MM.1S (cell line): ENCODE measurements around the gene ISG20.

ENCODE experiments used
- DNase-seq: peaks from one replicate; pipeline ENCODE4 v3.0.0-alpha.2; 2015
- H2AFZ ChIP-seq: fragments of 300-600 bp; sonication (generic); 2 replicates; pipeline ENCODE4 v1.6.0; 2016; ENCODE audit warnings: antibody characterized with exemption, low read length
- H3F3A ChIP-seq: fragments of 300-600 bp; sonication (generic); 2 replicates; pipeline ENCODE4 v1.6.1; 2016; ENCODE audit warnings: mild to moderate bottlenecking, antibody characterized with exemption, low read length, moderate library complexity, mixed read lengths; ENCODE audit not compliant: insufficient read depth
- H3K27ac ChIP-seq: fragments of 300-600 bp; sonication (generic); 2 replicates; pipeline ENCODE4 v1.5.1; 2016; ENCODE audit warnings: mild to moderate bottlenecking, low read length
- H3K27me3 ChIP-seq: fragments of 300-600 bp; sonication (generic); replicated peaks from 2 replicates; pipeline ENCODE4 v1.6.0; 2016; ENCODE audit warnings: low read length; ENCODE audit not compliant: insufficient read depth
- H3K36me3 ChIP-seq: fragments of 300-600 bp; sonication (generic); replicated peaks from 2 replicates; pipeline ENCODE4 v1.6.1; 2016; ENCODE audit warnings: mild to moderate bottlenecking, low read length, mixed read lengths; ENCODE audit not compliant: insufficient read depth
- H3K4me1 ChIP-seq: fragments of 300-600 bp; sonication (generic); 2 replicates; pipeline ENCODE4 v1.6.1; 2016; ENCODE audit warnings: low read length, mixed read lengths
- H3K4me2 ChIP-seq: fragments of 300-600 bp; sonication (generic); 2 replicates; pipeline ENCODE4 v1.6.0; 2016; ENCODE audit warnings: low read depth, low read length
- H3K4me3 ChIP-seq: fragments of 300-600 bp; sonication (generic); 2 replicates; pipeline ENCODE4 v1.5.1; 2016; ENCODE audit warnings: low read length, mixed read lengths
- H3K79me2 ChIP-seq: fragments of 300-600 bp; sonication (generic); 2 replicates; pipeline ENCODE4 v1.6.1; 2016; ENCODE audit warnings: mixed run types, low read length, mixed read lengths
- H3K9ac ChIP-seq: fragments of 300-600 bp; sonication (generic); 2 replicates; pipeline ENCODE4 v1.6.1; 2016; ENCODE audit warnings: low read length, mixed read lengths
- H3K9me2 ChIP-seq: fragments of 300-600 bp; sonication (generic); replicated peaks from 2 replicates; pipeline ENCODE4 v1.6.1; 2016; ENCODE audit warnings: mild to moderate bottlenecking, low read length, mixed read lengths; ENCODE audit not compliant: insufficient read depth
- H3K9me3 ChIP-seq: fragments of 300-600 bp; sonication (generic); replicated peaks from 2 replicates; pipeline ENCODE4 v1.6.1; 2016; ENCODE audit warnings: mild to moderate bottlenecking, low read length, mixed read lengths; ENCODE audit not compliant: insufficient read depth
- H4K20me1 ChIP-seq: fragments of 300-600 bp; sonication (generic); 2 replicates; pipeline ENCODE4 v1.6.1; 2016; ENCODE audit warnings: mild to moderate bottlenecking, low read length, moderate library complexity, mixed read lengths; ENCODE audit not compliant: insufficient read depth
- CTCF ChIP-seq: fragments of 300-600 bp; sonication (generic); IDR thresholded peaks from 2 replicates; pipeline ENCODE4 v1.5.1; 2016; ENCODE audit warnings: antibody characterized with exemption, low read length, mixed read lengths
- EZH2 ChIP-seq: fragments of 300-600 bp; sonication (generic); optimal IDR thresholded peaks from 2 replicates; pipeline ENCODE3; 2017; ENCODE audit warnings: low read depth, mild to moderate bottlenecking, antibody characterized with exemption, low read length, mixed read lengths
- EZH2phosphoT487 ChIP-seq: fragments of 300-600 bp; sonication (generic); IDR thresholded peaks from 2 replicates; pipeline ENCODE4 v1.6.1; 2018; ENCODE audit warnings: antibody characterized with exemption, low read length

The ISG20 gene

DNA sequence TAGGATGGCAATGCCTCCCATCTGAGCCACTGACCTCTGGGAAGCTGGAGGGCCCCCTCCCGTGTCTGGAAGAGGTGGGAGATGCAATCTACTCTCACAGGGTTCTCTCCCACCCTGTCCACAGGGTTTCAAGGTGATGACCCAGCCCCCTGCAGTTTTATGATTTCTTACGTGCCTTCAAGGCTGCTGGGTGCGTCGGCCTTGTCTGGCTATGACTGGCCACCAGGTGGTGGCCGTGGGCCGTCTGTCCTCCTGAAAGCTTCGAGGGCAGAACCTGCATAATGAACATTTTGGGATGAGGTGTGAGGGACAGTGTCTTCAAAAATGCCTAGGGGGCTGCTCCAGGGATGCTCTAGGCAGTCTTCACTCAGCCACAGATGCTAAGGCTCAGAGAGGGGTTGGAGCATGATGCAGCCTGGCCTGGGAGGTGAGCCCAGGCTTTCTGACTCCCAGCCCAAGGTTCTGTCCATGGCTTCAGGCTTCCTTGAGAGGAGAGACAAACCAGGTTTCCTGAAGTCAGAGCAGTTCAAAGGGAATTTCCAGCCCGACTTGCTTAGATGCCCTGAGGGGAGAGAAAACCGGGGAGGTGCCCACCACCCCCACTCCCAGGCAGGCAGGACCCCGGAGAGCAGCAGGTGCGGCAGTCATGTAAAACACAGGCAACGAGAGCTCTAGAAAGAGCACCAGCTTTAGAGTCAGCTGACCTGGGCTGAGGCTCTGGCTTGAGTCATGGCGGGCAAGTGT is 18.7 kb downstream of the ISG20 start:
- Histone ChIP-seq H3K4me2 (peak overlapping the region; percentile 68), H2AFZ (peak overlapping the region; percentile 28; the same call in 1 of the 2 replicates)
- peak; percentile 68 for DNase-seq

GRCh38 chr15:88658070-88658965 is 19.5 kb downstream of the ISG20 start:
- no peak overlapping the region; the same call in 1 of the 2 replicates for H3K27ac ChIP-seq
- H2AFZ ChIP-seq: no peak overlapping the region
- H3K4me3 ChIP-seq: no peak overlapping the region
- H3K27me3 ChIP-seq: no peaks in the 10 kb centered on the region
- H3F3A ChIP-seq: peaks cover 33% of the 10 kb centered on the region
- H3K9me2 ChIP-seq: no peaks in the 10 kb centered on the region
- H4K20me1 ChIP-seq: no peaks in the 10 kb centered on the region
- peaks cover 21% of the 10 kb centered on the region for H3K4me1 ChIP-seq
- TF ChIP-seq EZH2phosphoT487 (no peak), EZH2 (no peak), CTCF (no peak)
- no peaks in the 10 kb centered on the region for H3K9me3 ChIP-seq
- H3K4me2 ChIP-seq: no peak overlapping the region
- no peaks in the 10 kb centered on the region for H3K79me2 ChIP-seq
- no peaks in the 10 kb centered on the region for H3K36me3 ChIP-seq
- no peak for DNase-seq
- H3K9ac ChIP-seq: peak overlapping the region; percentile 59; the same call in 1 of the 2 replicates

More for the DNA sequence above, 18.7 kb downstream of the ISG20 start:
- Histone ChIP-seq H3K27me3 (no peaks in the 10 kb centered on the region), H3K9me2 (no peaks in the 10 kb centered on the region), H3K4me3 (peak overlapping the region; percentile 25; the same call in 1 of the 2 replicates), H4K20me1 (no peaks in the 10 kb centered on the region), H3K27ac (peak overlapping the region; percentile 96), H3K36me3 (no peaks in the 10 kb centered on the region), H3K9me3 (no peaks in the 10 kb centered on the region), H3K4me1 (peaks cover 21% of the 10 kb centered on the region), H3K9ac (peak overlapping the region; percentile 59), H3K79me2 (no peaks in the 10 kb centered on the region), H3F3A (peaks cover 33% of the 10 kb centered on the region)
- TF ChIP-seq CTCF: peak; percentile 87
- TF ChIP-seq EZH2: no peak

DNA sequence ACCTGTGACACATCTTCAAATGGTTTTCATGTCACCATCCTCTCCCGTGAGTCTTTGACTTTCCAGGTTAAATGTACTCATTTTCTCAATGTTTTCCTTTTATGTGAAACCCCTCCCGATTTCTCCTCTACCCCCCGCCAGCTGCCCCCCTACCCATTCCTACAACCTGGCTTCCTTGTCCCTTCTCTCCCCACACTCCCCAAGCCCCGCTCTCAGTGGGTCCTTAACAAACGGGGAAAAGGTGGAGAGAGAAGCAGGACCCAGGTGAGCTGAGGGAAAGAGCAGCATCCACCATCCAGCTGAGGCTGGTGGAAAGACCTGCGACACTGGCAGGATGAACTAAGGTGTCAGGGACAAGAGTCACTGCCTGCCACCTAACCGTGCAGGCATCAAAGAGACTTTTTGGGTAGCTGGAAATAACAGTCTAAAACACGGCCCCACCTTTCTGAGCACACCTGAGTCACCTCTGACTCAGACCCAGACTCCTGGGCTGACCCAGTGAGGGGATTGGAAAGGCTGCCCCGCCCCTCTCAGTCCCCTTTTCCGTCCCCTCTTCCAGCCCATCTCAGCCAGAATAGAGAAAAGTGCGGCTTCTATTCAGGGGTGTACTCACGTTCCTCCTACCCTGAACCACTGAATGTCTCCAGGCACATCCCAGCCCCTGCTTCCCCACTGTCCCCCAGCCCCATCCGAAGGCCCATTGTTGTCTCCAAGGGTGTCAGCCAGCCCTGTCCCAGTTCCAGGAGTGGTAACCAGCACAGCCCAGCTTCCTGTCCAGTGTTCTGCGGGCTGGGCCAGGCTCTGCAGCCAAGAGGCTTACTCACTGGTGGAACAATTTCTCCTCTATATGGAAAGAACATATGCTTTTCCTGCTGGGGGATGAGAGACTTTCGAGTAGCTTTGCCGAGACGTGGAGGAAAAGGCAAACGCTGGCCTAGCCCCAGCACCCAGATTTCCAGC is 20.4 kb downstream of the ISG20 start:
- no peak overlapping the region for H2AFZ ChIP-seq
- H3K27ac ChIP-seq: no peak overlapping the region
- H3K27me3 ChIP-seq: no peaks in the 10 kb centered on the region
- H3K9me3 ChIP-seq: no peaks in the 10 kb centered on the region
- peaks cover 21% of the 10 kb centered on the region for H3K4me1 ChIP-seq
- H3K4me2 ChIP-seq: no peak overlapping the region
- H3K4me3 ChIP-seq: no peak overlapping the region
- no peaks in the 10 kb centered on the region for H4K20me1 ChIP-seq
- no peak for TF ChIP-seq EZH2phosphoT487
- TF ChIP-seq EZH2: no peak
- TF ChIP-seq CTCF: no peak
- H3F3A ChIP-seq: peaks cover 29% of the 10 kb centered on the region
- no peaks in the 10 kb centered on the region for H3K9me2 ChIP-seq
- no peaks in the 10 kb centered on the region for H3K36me3 ChIP-seq
- no peaks in the 10 kb centered on the region for H3K79me2 ChIP-seq
- no peak overlapping the region for H3K9ac ChIP-seq
- DNase-seq: no peak
